ENCODE data around the gene DBNDD2.

DBNDD2 gene

DNA sequence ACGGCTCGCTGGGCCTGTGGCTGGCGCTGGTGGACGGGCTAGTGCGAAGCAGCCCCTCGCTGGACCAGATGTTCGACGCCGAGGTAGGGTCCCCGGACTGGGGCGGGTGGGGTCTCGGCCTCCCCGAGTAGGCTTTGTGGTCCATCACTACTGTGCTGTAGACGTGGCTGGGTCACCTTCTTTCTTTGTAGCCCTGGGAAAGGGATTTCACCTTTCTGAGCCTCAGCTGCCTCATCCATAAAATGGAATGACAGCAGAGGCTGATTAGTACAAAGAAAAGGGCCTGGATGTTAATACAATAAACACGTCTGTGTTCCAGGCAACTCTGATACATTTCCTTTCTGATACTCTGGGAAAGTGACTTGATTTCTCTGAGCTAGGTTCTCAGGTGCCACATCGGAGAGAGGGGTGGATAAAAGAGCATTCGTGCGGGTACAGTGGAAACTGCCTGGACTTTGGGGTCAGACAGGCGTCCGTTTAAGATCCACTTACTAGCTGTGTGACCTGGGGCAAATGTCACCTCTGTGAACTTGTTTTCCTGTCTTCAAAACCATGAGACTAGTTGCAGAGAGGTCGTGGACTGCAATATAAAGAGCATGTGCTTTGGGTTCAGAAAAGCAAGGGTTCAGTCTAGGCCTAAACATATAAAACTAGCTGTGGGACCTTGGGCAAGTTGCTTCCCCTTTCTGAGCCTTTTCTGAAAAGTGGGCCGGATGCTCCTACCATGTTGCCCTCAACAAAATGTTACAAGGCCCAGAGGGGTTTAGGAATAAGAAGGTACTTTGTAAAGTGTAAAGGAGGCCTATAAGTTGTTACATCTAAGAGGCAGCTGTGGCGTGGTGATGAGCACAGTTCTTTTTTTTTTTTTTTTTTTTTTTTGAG lies 44.2 kb upstream of the DBNDD2 start:
- DNase-seq (ENCODE audit: low read depth), result no peak
- TF ChIP-seq, protein P1, sequence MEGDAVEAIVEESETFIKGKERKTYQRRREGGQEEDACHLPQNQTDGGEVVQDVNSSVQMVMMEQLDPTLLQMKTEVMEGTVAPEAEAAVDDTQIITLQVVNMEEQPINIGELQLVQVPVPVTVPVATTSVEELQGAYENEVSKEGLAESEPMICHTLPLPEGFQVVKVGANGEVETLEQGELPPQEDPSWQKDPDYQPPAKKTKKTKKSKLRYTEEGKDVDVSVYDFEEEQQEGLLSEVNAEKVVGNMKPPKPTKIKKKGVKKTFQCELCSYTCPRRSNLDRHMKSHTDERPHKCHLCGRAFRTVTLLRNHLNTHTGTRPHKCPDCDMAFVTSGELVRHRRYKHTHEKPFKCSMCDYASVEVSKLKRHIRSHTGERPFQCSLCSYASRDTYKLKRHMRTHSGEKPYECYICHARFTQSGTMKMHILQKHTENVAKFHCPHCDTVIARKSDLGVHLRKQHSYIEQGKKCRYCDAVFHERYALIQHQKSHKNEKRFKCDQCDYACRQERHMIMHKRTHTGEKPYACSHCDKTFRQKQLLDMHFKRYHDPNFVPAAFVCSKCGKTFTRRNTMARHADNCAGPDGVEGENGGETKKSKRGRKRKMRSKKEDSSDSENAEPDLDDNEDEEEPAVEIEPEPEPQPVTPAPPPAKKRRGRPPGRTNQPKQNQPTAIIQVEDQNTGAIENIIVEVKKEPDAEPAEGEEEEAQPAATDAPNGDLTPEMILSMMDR (IDR thresholded peaks at IDR 0.05; ENCODE audit: control insufficient read depth, insufficient read depth, low read depth, low read length, missing control alignments), result no peak
- peak overlapping the region; percentile 69 for H3K4me3 ChIP-seq (ENCODE audit: control insufficient read depth, low read depth, low read length)

DNA sequence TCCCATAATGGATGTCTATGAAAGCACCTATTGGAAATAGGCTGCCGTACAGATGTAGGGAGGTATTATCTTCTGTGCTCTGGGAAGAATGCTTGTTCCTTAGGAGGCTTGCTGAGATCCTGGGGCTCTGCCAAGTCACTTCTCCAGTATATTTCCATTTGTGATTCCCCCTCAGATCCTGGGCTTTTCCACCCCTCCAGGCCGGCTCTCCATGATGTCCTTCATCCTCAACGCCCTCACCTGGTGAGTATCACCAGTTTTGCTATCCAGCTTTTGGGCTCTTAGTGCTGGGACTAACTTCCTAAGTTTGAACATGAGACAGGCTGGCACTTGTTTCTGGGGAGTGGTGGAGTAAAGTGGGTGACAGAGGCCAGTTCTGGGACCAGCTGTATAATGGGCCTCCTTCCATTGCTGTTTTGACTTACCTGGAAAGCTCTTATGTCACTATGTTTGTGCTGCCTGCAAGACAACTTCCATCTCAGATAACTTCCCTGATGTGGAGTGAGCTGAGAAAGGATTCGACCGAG lies 42.6 kb upstream of the DBNDD2 start:
- TF ChIP-seq, protein P1 (IDR thresholded peaks at IDR 0.05; ENCODE audit: control insufficient read depth, insufficient read depth, low read depth, low read length, missing control alignments), result no peak
- no peak for DNase-seq (ENCODE audit: low read depth)
- no peak overlapping the region for H3K4me3 ChIP-seq (ENCODE audit: control insufficient read depth, low read depth, low read length)

DNA sequence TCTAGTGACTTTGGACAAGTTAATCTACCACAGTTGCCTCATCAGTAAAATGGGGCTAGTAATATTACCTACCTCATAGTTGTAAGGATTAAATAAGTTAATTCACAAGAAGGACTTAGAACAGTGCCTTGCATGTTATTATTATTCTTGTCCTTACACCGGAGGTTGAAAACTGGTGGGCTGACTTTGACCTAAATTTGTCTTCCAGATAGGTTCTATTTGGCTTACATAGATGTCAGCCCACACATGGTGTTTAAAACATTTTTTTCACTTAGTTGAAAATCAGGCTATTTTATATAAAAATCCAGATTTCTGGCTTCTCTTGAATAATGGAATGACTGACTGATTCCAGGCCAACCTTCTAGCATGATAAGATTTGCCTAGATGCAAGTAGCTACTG lies 41.9 kb upstream of the DBNDD2 start:
- no peak overlapping the region for H3K4me3 ChIP-seq (ENCODE audit: control insufficient read depth, low read depth, low read length)
- TF ChIP-seq, protein P1 (IDR thresholded peaks at IDR 0.05; ENCODE audit: control insufficient read depth, insufficient read depth, low read depth, low read length, missing control alignments), result no peak
- no peak for DNase-seq (ENCODE audit: low read depth)

DNA sequence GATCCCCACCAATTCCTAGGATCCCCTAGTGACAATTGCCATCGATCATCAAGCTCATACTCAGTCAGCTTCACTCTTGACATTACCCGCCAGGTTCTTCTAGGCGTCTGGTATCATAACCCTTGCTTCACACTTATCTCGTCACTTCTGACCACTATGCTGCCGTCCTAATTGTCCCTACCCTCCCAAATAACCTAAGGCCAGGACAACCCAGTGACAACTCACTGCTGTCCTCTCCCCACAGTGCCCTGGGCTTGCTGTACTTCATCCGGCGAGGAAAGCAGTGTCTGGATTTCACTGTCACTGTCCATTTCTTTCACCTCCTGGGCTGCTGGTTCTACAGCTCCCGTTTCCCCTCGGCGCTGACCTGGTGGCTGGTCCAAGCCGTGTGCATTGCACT lies 41.5 kb upstream of the DBNDD2 start:
- H3K4me3 ChIP-seq (ENCODE audit: control insufficient read depth, low read depth, low read length), result no peak overlapping the region
- TF ChIP-seq, protein P1 (IDR thresholded peaks at IDR 0.05; ENCODE audit: control insufficient read depth, insufficient read depth, low read depth, low read length, missing control alignments), result no peak
- DNase-seq (ENCODE audit: low read depth), result no peak

DNA sequence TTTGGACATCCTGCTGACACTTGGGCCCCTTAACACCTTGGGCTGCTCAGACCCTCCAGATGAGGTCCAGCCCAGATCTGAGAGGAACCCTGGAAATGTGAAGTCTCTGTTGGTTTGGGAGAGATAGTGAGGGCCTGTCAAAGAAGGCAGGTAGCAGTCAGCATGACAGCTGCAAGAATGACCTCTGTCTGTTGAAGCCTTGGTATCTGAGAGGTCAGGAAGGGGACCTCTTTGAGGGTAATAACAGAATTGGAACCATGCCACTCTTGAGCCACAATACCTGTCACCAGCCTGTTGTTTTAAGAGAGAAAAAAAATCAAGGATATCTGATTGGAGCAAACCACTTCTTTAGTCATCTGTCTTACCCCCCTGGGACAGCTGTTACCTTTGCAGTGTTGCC lies 41.0 kb upstream of the DBNDD2 start:
- TF ChIP-seq, protein P1 (IDR thresholded peaks at IDR 0.05; ENCODE audit: control insufficient read depth, insufficient read depth, low read depth, low read length, missing control alignments), result no peak

DNA sequence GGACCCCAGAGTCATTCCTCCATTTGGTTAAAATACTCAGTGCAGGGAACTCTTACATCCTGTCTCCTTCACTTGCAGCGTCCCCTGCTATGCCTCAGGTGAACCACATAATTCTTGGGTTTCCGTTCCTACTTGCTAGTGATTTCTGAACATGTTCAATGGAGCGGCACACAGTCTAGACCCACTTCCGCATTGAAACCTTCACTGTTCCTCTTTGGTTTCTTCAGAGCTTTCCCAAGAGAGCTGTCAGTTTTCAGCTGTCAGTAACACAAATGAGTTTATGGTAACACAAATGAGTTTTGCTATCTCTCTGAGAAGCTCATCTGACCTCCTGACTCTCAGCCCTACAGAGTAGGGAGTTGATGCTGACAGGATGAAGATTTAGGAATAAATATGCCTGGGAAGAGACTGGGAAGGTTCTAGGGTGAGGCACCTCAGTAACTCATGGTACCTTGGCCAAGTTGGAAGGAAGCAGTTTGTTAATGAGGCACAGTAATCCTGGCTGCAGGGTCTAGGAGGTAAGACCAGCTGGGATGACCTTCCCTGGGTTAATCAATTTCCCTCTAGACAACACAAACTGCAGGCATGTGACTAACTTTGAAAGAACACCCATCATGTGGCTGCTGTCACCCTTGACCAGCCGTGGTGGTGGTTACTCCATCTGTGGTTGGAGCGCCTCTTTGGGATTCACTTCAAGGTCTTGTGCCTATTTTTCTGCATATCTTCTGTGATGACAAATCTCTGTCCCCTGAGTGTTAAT lies 39.7 kb upstream of the DBNDD2 start:
- TF ChIP-seq, protein P1 (IDR thresholded peaks at IDR 0.05; ENCODE audit: control insufficient read depth, insufficient read depth, low read depth, low read length, missing control alignments), result no peak
- no peak for DNase-seq (ENCODE audit: low read depth)
- no peak overlapping the region for H3K4me3 ChIP-seq (ENCODE audit: control insufficient read depth, low read depth, low read length)

More for the DNA sequence above, 41.0 kb upstream of the DBNDD2 start:
- no peak for DNase-seq (ENCODE audit: low read depth)
- no peak overlapping the region for H3K4me3 ChIP-seq (ENCODE audit: control insufficient read depth, low read depth, low read length)
